Cardiac muscle cell (in vitro differentiated cells and primary cell): ENCODE measurements around the gene KNCN. TPM values are rescaled to one million over a fixed set of nuclear protein-coding genes. Genes with fewer than 3 reads are reported as not detected.

Experiments
- DNase-seq, 2 donors: peaks; one replicate each; pipeline versions ENCODE4 v3.0.0 to v3.0.0-alpha.2; 2010 to 2017; ENCODE audit warnings: low read depth in 1 of 2, low spot score in 1 of 2
- H3K27ac ChIP-seq: fragments of 200-600 bp; sonication (generic); 2 replicates; pipeline ENCODE4 v1.5.1; 2016
- H3K27me3 ChIP-seq: fragments of 200-600 bp; sonication (generic); 2 replicates; pipeline ENCODE4 v1.6.0; 2016; ENCODE audit warnings: control low read depth
- H3K36me3 ChIP-seq: fragments of 200-600 bp; sonication (generic); 2 replicates; pipeline ENCODE4 v1.5.1; 2016; ENCODE audit warnings: control low read depth
- H3K4me1 ChIP-seq: fragments of 200-600 bp; sonication (generic); 2 replicates; pipeline ENCODE4 v1.8.1; 2017; ENCODE audit warnings: low read depth, mild to moderate bottlenecking, mixed run types
- H3K4me3 ChIP-seq: fragments of 200-600 bp; sonication (generic); 2 replicates; pipeline ENCODE4 v1.5.1; 2016; ENCODE audit warnings: mild to moderate bottlenecking
- H3K9me3 ChIP-seq: fragments of 200-600 bp; sonication (generic); 2 replicates; pipeline ENCODE4 v1.5.1; 2017; ENCODE audit warnings: low read depth, mild to moderate bottlenecking, control low read depth
- polyA plus RNA-seq: library from polyadenylated mRNA; unstranded; fragments of >200 nt; fragmentation: Nextera tagmentation; extraction: Ambion mirVana; gene quantifications from 2 replicates; pipeline ENCODE4 v1.2.1, GENCODE V29; 2016
- total RNA-seq: library from RNA; depleted of rRNA; stranded (reverse); fragments of >200 nt; gene quantifications from 2 replicates; pipeline ENCODE4 v1.2.3, GENCODE V29; 2016
- TF ChIP-seq, protein P1 (sequence below): IDR thresholded peaks from 2 replicates; pipeline ENCODE4 v1.5.1; 2012; ENCODE audit warnings: low read depth, mild to moderate bottlenecking, low read length

Gene KNCN
- total and polyA plus RNA-seq, 2 experiments from 2014 or later: not detected

DNA sequence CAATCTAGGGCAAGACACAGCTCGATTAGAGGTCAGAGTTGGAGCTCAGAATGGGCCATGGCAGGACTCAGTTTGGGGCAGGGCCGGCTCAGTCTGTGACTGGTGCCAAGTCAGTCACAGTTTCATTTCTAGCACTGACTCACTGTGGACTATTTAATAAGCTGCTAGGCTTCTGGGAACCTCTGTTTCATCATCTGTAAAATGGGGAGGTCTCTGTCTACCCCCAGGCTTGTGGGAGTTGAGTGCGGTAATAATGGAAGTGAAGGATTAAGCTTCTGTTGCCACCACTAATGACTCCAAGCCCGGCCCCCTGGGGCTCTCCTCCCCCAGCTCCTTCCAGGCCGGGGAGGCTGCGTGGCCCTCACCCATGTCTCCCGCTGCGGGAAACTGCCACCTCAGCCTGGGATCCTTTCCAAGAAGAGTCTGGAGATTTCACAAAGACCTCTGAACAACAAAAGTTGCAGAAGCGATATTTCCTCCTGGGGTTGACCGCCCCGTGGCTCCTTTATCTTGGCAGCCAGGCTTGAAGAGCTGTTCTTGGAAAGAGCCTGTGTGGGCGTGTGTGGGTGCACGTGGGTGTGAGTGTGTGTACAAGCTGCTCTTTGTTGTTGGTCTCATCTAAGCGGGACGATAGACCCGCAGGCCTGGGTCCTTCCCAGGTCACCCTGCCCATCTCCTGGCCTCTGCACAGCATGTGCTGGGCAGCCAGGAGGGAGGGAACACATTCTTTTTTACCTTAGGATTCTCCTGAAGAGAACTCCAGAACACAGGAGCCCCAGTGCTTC, 29.1 kb downstream of the KNCN start:
- TF ChIP-seq, protein P1, sequence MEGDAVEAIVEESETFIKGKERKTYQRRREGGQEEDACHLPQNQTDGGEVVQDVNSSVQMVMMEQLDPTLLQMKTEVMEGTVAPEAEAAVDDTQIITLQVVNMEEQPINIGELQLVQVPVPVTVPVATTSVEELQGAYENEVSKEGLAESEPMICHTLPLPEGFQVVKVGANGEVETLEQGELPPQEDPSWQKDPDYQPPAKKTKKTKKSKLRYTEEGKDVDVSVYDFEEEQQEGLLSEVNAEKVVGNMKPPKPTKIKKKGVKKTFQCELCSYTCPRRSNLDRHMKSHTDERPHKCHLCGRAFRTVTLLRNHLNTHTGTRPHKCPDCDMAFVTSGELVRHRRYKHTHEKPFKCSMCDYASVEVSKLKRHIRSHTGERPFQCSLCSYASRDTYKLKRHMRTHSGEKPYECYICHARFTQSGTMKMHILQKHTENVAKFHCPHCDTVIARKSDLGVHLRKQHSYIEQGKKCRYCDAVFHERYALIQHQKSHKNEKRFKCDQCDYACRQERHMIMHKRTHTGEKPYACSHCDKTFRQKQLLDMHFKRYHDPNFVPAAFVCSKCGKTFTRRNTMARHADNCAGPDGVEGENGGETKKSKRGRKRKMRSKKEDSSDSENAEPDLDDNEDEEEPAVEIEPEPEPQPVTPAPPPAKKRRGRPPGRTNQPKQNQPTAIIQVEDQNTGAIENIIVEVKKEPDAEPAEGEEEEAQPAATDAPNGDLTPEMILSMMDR: no peak
- H3K4me3 ChIP-seq: no peak overlapping the region
- peaks cover 11% of the 10 kb centered on the region for H3K4me1 ChIP-seq
- peak in 1 of 2 donors; percentile 95 for DNase-seq
- no peak overlapping the region for H3K27ac ChIP-seq
- no peaks in the 10 kb centered on the region for H3K9me3 ChIP-seq
- peaks cover 34% of the 10 kb centered on the region for H3K27me3 ChIP-seq
- H3K36me3 ChIP-seq: no peaks in the 10 kb centered on the region

DNA sequence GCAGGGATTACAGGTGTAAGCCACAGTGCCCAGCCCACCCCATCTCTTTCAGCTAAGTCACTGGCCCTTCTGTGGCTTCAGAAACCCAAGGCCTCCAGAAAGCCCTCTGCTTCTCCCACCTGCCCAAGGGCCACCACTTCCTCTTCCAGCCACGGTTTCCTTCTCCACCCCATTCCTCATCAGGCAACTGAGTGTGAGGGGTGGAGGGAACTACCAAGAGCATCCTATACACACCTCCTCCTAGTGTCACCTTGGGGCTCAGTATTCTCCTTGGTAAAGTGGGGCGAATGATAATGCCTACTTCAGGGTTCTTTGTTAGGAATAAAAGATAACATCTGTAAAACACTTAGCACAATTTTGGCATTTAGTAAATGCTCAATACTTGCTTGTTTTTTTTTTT, 30.0 kb downstream of the KNCN start:
- no peak overlapping the region for H3K27ac ChIP-seq
- TF ChIP-seq, protein P1: no peak
- peaks cover 11% of the 10 kb centered on the region for H3K4me1 ChIP-seq
- no peak overlapping the region for H3K4me3 ChIP-seq
- no peaks in the 10 kb centered on the region for H3K9me3 ChIP-seq
- H3K27me3 ChIP-seq: peaks cover 25% of the 10 kb centered on the region
- DNase-seq: no peak
- no peaks in the 10 kb centered on the region for H3K36me3 ChIP-seq

DNA sequence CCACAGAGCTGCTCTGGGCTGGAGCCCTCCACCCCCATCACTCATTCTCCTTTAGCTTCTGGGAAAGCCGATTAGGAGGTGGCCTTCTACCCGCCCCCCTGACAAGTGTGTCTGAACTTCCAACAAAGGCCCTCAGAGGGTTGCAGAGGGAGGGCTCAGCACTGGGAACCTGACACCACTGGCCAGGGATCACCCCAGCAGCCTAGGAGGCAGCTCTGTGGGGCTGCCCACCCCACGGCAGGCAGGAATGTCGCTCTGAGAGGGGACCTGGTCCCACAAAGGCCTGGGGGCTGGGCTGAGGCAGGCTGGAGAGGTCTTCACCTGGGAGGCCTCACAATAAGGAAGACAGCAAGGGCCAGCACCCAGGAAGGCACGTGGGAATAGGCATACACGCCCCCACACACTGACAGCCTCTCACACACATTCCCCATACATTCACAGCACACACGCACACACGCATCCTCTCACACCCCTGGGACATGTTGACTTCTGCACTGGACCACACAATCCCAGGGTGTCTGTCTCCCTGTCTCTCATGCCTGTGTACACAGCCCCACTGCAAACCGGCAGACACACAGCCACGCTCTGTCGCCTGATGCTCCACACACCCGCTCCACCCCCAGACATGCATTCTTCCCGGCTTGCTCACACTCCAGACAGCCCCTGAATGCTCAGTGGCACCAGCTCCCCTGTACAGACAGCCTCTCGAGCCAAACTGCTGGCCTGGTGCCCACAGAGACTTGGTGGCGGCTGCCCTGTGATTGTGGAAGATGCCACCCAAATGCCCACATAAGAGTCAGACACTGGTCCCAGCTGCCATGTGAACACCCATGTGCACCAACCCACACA, 31.2 kb downstream of the KNCN start:
- Histone ChIP-seq H3K27me3 (peaks cover 13% of the 10 kb centered on the region), H3K4me1 (peaks cover 11% of the 10 kb centered on the region), H3K27ac (peak overlapping the region; percentile 39), H3K36me3 (no peaks in the 10 kb centered on the region), H3K4me3 (no peak overlapping the region), H3K9me3 (no peaks in the 10 kb centered on the region)
- DNase-seq: peak; percentile 72 to 82
- TF ChIP-seq, protein P1: no peak

DNA sequence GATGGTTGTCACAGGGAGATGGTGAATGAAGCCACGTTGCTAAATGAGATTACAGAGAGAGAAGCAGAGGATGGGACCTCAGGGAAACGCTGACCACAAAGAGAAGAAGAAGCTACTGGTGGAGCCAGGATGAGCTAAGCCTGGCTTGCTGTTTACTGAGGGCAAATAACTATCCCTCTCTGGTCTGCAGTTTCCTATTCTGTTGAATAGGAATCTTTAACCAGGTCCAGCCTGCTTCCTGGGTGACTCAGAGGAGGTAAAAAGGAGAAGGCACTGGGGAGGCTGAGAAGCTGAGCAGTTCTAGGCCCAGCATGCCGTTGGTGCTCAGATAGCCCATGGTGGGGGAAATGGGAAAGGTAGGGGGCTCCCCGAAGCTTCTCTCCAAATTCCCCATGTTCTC, 32.2 kb downstream of the KNCN start:
- peaks cover 11% of the 10 kb centered on the region for H3K4me1 ChIP-seq
- TF ChIP-seq, protein P1: no peak
- peaks cover 3% of the 10 kb centered on the region for H3K27me3 ChIP-seq
- H3K36me3 ChIP-seq: no peaks in the 10 kb centered on the region
- H3K9me3 ChIP-seq: no peaks in the 10 kb centered on the region
- no peak for DNase-seq
- no peak overlapping the region for H3K27ac ChIP-seq
- no peak overlapping the region for H3K4me3 ChIP-seq

DNA sequence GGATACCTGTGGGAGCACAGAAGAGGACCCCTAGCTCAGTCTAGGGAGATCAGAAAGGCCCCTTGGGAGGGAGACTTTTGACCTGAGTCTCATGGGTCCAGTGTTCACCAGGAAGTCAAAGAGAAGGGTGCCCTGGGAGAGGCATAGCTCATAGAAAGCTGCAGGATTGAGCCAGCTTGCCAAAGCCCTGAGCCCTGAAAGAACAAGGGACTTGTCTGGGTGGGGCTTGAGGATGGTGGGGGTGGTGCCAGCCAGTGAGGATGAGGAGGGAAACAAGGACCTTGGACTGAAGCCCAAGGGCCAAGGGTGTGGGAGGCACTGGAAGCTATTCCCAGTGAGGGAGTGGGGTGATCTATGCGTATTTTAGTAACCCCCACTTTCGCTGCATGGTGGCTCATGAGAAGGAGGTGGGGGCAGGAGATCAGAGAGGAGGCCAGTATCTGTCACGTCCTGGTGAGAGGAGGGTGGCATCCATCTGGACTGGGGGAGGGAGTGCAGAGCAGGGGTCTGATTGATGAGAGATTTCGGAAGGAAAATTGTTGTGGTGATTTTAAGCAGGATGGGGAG, 33.4 kb downstream of the KNCN start:
- H3K27me3 ChIP-seq: no peaks in the 10 kb centered on the region

More for the DNA sequence above, 33.4 kb downstream of the KNCN start:
- Histone ChIP-seq H3K27ac (no peak overlapping the region), H3K4me3 (no peak overlapping the region), H3K4me1 (peaks cover 11% of the 10 kb centered on the region), H3K36me3 (no peaks in the 10 kb centered on the region), H3K9me3 (no peaks in the 10 kb centered on the region)
- TF ChIP-seq, protein P1: no peak
- no peak for DNase-seq
